MCF 10A (cell line): Measurements from ENCODE around the gene PRPF6. TPM values are rescaled to one million over a fixed set of nuclear protein-coding genes. Genes with fewer than 3 reads are reported as not detected.

Source experiments
- BruUV-seq: library from RNA; stranded (reverse); fragments of 400-500 nt; replicated peaks from 2 replicates; lab custom pipeline; 2021; lab: Mats Ljungman, UMichigan
- CTCF ChIA-PET: fragments of 300-600 bp; sonication (Branson Sonifier 250); formaldehyde crosslinking; extraction: SDS; loops from one replicate; lab custom pipeline; 2021; ENCODE audit warnings: antibody characterized with exemption, inconsistent platforms; lab: Yijun Ruan, JAX
- POLR2A ChIA-PET: fragments of 300-600, 350-650 bp; sonication (Branson Sonifier 250); formaldehyde crosslinking; extraction: SDS; loops from one replicate; lab custom pipeline; 2020; ENCODE audit warnings: antibody characterized with exemption, inconsistent platforms; lab: Yijun Ruan, JAX
- DNase-seq: peaks from one replicate; pipeline ENCODE4 v3.0.0-alpha.2; 2018; ENCODE audit not compliant: unreplicated experiment
- H3K27ac Mint-ChIP-seq: one replicate; pipeline ENCODE4 v1.8.0; 2022; ENCODE audit warnings: mild to moderate bottlenecking, low read depth, mixed read lengths; ENCODE audit not compliant: unreplicated experiment
- H3K27me3 Mint-ChIP-seq: one replicate; pipeline ENCODE4 v1.8.0; 2022; ENCODE audit warnings: mixed read lengths; ENCODE audit not compliant: insufficient read depth, unreplicated experiment
- H3K36me3 Mint-ChIP-seq: one replicate; pipeline ENCODE4 v1.8.0; 2022; ENCODE audit warnings: mild to moderate bottlenecking, moderate library complexity, mixed read lengths; ENCODE audit not compliant: insufficient read depth, unreplicated experiment
- H3K4me1 Mint-ChIP-seq: one replicate; pipeline ENCODE4 v1.8.0; 2022; ENCODE audit warnings: mixed read lengths; ENCODE audit not compliant: insufficient read depth, unreplicated experiment
- H3K4me3 Mint-ChIP-seq: one replicate; pipeline ENCODE4 v1.8.0; 2022; ENCODE audit warnings: mild to moderate bottlenecking, moderate library complexity, mixed read lengths; ENCODE audit not compliant: unreplicated experiment
- H3K9me3 Mint-ChIP-seq: one replicate; pipeline ENCODE4 v1.8.0; 2022; ENCODE audit warnings: mixed read lengths; ENCODE audit not compliant: unreplicated experiment
- CTCF ChIP-seq: fragments of 200-600 bp; IDR thresholded peaks from one replicate; pipeline ENCODE4 v1.8.0; 2022; ENCODE audit warnings: antibody characterized with exemption, mild to moderate bottlenecking; ENCODE audit not compliant: unreplicated experiment
- intact Hi-C: fragments of 100-400 bp; cut with micrococcal nuclease; formaldehyde crosslinking; loops from 2 replicates; pipeline ENCODE4 v1.14.1; 2022
- total RNA-seq: library from RNA; stranded (reverse); gene quantifications from 2 replicates; pipeline ENCODE4 v1.2.3, GENCODE V29; 2022

The PRPF6 gene
- total RNA-seq, 1 experiment from 2014 or later, result 70.9 TPM

- Mint-ChIP-seq H3K4me1 (peaks cover 17% of the 10 kb centered on the region), H3K9me3 (no peaks in the 10 kb centered on the region), H3K27me3 (no peaks in the 10 kb centered on the region), H3K27ac (no peak within 1 kb of the TSS), H3K36me3 (no peaks in the 10 kb centered on the region), H3K4me3 (peak within 1 kb of the TSS; percentile 10)
- intact Hi-C loops, result no loop called here
- TF ChIP-seq CTCF, result no peak
- ChIA-PET POLR2A (interaction anchor here (0.6 to 3.0 kb wide), 3 partner anchors 11 to 15 kb away, joined by 4 to 11 read pairs (median 5); partner anchors contain the start of gene TCEA2), CTCF (interaction anchor here (0.9 to 13.7 kb wide), 2 partner anchors 8 to 9 kb away, joined by 4 to 284 read pairs; partner anchors contain the start of gene C20orf204)
- no TSS peak for BruUV-seq
- no peak for DNase-seq
Measured at GRCh38 chr20:64049060-64049877, 68.3 kb downstream of the PRPF6 start, which contains the start of gene SOX18. TSS of gene SOX18 (minus strand) at chr20:64049639. CDS start at chr20:64049516, 123 bp downstream.

- Mint-ChIP-seq H3K36me3 (no peaks in the 10 kb centered on the region), H3K4me3 (no peak overlapping the region), H3K27me3 (no peaks in the 10 kb centered on the region), H3K27ac (no peak overlapping the region), H3K9me3 (no peaks in the 10 kb centered on the region), H3K4me1 (peaks cover 12% of the 10 kb centered on the region)
- BruUV-seq, result no TSS peak
- DNase-seq, result no peak
- intact Hi-C loops, result no loop called here
- CTCF ChIA-PET, result interaction anchor here (13.7 kb wide), 1 partner anchor 9 kb away, joined by 284 read pairs; the partner anchor contains the start of gene C20orf204
- TF ChIP-seq CTCF, result no peak
- POLR2A ChIA-PET, result interaction anchor here (0.6 to 3.0 kb wide), 2 partner anchors 11 to 16 kb away, joined by 5 to 11 read pairs; no protein-coding TSS in a partner anchor
Measured at GRCh38 chr20:64049878-64050260, 68.9 kb downstream of the PRPF6 start.

- no peaks in the 10 kb centered on the region for H3K9me3 Mint-ChIP-seq
- peaks cover 12% of the 10 kb centered on the region for H3K4me1 Mint-ChIP-seq
- DNase-seq, result no peak
- no peak for TF ChIP-seq CTCF
- CTCF ChIA-PET, result interaction anchor here (0.6 to 13.7 kb wide), 2 partner anchors 10 to 95 kb away, joined by 3 to 284 read pairs; partner anchors contain the start of gene C20orf204
- no peak overlapping the region for H3K27ac Mint-ChIP-seq
- no peaks in the 10 kb centered on the region for H3K27me3 Mint-ChIP-seq
- intact Hi-C loops, result no loop called here
- H3K4me3 Mint-ChIP-seq, result no peak overlapping the region
- BruUV-seq, result no TSS peak
- POLR2A ChIA-PET, result interaction anchor here (0.9 to 3.0 kb wide), 2 partner anchors 12 kb away, joined by 3 to 11 read pairs; no protein-coding TSS in a partner anchor
- no peaks in the 10 kb centered on the region for H3K36me3 Mint-ChIP-seq
Measured at GRCh38 chr20:64050261-64051032, 69.5 kb downstream of the PRPF6 start.
